Spleen (tissue), 11 donors: Measurements from ENCODE around the gene SMIM35. TPM values are rescaled to one million over a fixed set of nuclear protein-coding genes. Genes with fewer than 3 reads are reported as not detected.
A peak's percentile ranks its signal among the peaks of the same experiment; 100 is the strongest.

ENCODE experiments used
- DNase-seq: peaks from one replicate; pipeline ENCODE4 v3.0.0-alpha.2; 2020
- H3K27ac ChIP-seq, 8 donors: fragments of 200-600 bp; sonication (generic) in 7 of 8; 1 replicate in 4 of 8; 2 replicates in 4 of 8; pipeline versions ENCODE4 v1.5.0 to v1.8.0; 2016 to 2021; ENCODE audit warnings: inconsistent platforms in 4 of 8, mild to moderate bottlenecking in 4 of 8, moderate library complexity in 1 of 8
- H3K27me3 ChIP-seq, 7 donors: fragments of 200-600 bp; sonication (generic) in 6 of 7; replicated peaks in 1 of 7; 1 replicate in 4 of 7; 2 replicates in 3 of 7; pipeline versions ENCODE4 v1.5.0 to v1.8.0; 2016 to 2021; ENCODE audit warnings: inconsistent platforms in 3 of 7, mild to moderate bottlenecking in 1 of 7
- H3K36me3 ChIP-seq, 6 donors: fragments of 200-600 bp; sonication (generic) in 5 of 6; 1 replicate in 4 of 6; 2 replicates in 2 of 6; pipeline versions ENCODE4 v1.5.0 to v1.8.0; 2016 to 2021; ENCODE audit warnings: inconsistent platforms in 2 of 6
- H3K4me1 ChIP-seq, 6 donors: fragments of 200-600 bp; sonication (generic) in 5 of 6; 1 replicate in 3 of 6; 2 replicates in 3 of 6; pipeline versions ENCODE4 v1.5.0 to v1.8.0; 2016 to 2021; ENCODE audit warnings: inconsistent platforms in 3 of 6
- H3K4me3 ChIP-seq, 8 donors: fragments of 200-600 bp; sonication (generic) in 7 of 8; 1 replicate in 4 of 8; 2 replicates in 4 of 8; pipeline versions ENCODE4 v1.5.0 to v1.8.0; 2016 to 2021; ENCODE audit warnings: inconsistent platforms in 4 of 8, mild to moderate bottlenecking in 4 of 8, moderate library complexity in 2 of 8
- H3K9me3 ChIP-seq, 8 donors: fragments of 200-600 bp; sonication (generic) in 7 of 8; 1 replicate in 4 of 8; 2 replicates in 4 of 8; pipeline versions ENCODE4 v1.5.0 to v1.8.0; 2016 to 2021; ENCODE audit warnings: inconsistent platforms in 4 of 8
- POLR2A ChIP-seq, 3 donors: fragments of 450-650 bp; IDR thresholded peaks; one replicate each; pipeline ENCODE4 v1.5.1; 2017; ENCODE audit warnings: antibody characterized with exemption in 3 of 3, mild to moderate bottlenecking in 1 of 3
- POLR2AphosphoS5 ChIP-seq, 3 donors: sonication (generic); formaldehyde crosslinking; IDR thresholded peaks; one replicate each; pipeline ENCODE4 v1.5.1; 2017; ENCODE audit warnings: antibody characterized with exemption in 3 of 3
- WGBS, 5 donors: extraction: QIAGEN DNeasy Blood & Tissue Kit in 3 of 5; methylation state at CpG; one replicate each; pipeline versions ENCODE4 v1.1.5 to v1.1.7; 2013 to 2018; 5-methylcytosine and 5-hydroxymethylcytosine counted together
- intact Hi-C: fragments of 100-400 bp; cut with DNase I; formaldehyde crosslinking; loops from one replicate; pipeline ENCODE4 v1.15.0; 2023; ENCODE audit warnings: low total_unique reads
- polyA plus RNA-seq, 3 donors: library from polyadenylated mRNA; stranded (reverse); fragments of 200-250 nt; gene quantifications; one replicate each; pipeline ENCODE4 v1.2.1, GENCODE V29; 2013
- total RNA-seq, 7 donors: library from RNA; depleted of rRNA in 3 of 7; stranded (reverse); fragments of >200 nt in 3 of 7; fragmentation: NEBNext Ultra II Directional in 4 of 7; extraction: Animal tissue kit (Norgen Biotek cat#: 25700) in 4 of 7; gene quantifications; one replicate each; pipeline versions ENCODE4 v1.1.0 to v1.2.1, GENCODE V29; 2016 to 2021
- TF ChIP-seq, protein P1 (sequence below), 11 experiments: fragments of 200-600 bp in 7 of 11; fragments of 450-650 bp in 4 of 11; sonication (generic) in 4 of 11; IDR thresholded peaks in 8 of 11; conservative IDR thresholded peaks in 3 of 11; 1 replicate in 7 of 11; 2 replicates in 4 of 11; pipeline versions ENCODE4 v1.4.0 to v1.8.0; 2016 to 2021; ENCODE audit warnings: antibody characterized with exemption in 11 of 11, inconsistent platforms in 4 of 11, mild to moderate bottlenecking in 1 of 11
- donor health status: healthy with polysubstance abuse.
- donor health status: DM: no; HTN: no; CAD: no; lungs with moderate emphysema.
- donor health status: DM: no; HTN: no; CAD: no.
- donor health status: Bipolar disorder and iron deficiency.
- donor health status: healthy.
- donor health status: DM: no; HTN: no; CAD: no.
- donor health status: DM: yes; HTN: yes; CAD: no.

Gene SMIM35
- total and polyA plus RNA-seq, 10 donors = 0.16 to 1.3 (median 0.39) TPM

- Histone ChIP-seq H3K36me3 (no peaks in the 10 kb centered on the region), H3K9me3 (peaks cover 0 to 5% (median 0%) of the 10 kb centered on the region in 8 donors), H3K4me1 (peaks cover 55 to 100% (median 95%) of the 10 kb centered on the region in 6 donors), H3K27ac (peak overlapping the region in 7 of 8 donors; percentile 57 to 98 (median 95)), H3K4me3 (no peak overlapping the region), H3K27me3 (no peaks in the 10 kb centered on the region)
- TF ChIP-seq POLR2A (IDR thresholded peaks at IDR 0.05) (no peak), POLR2AphosphoS5 (IDR thresholded peaks at IDR 0.05) (peak in 2 of 3 donors; percentile 12 to 44)
- intact Hi-C loops = no loop called here
- DNase-seq = no peak
- WGBS, 5 donors = 67 to 83% (median 77%) methylated on average over 4 of the region's 4 CpGs
Measured at GRCh38 chr11:118006153-118006534, 80.6 kb downstream of the SMIM35 start.

GRCh38 chr11:118005224-118006152 lies 81.3 kb downstream of the SMIM35 start:
- TF ChIP-seq POLR2AphosphoS5 (IDR thresholded peaks at IDR 0.05) (peak in 1 of 3 donors; percentile 17), POLR2A (IDR thresholded peaks at IDR 0.05) (no peak)
- WGBS, 5 donors = 85 to 87% (median 86%) methylated on average over 9 to 12 of the region's 12 CpGs
- intact Hi-C loops = no loop called here
- Histone ChIP-seq H3K27ac (peak overlapping the region in 7 of 8 donors; percentile 57 to 98 (median 95)), H3K9me3 (peaks cover 0 to 5% (median 0%) of the 10 kb centered on the region in 8 donors), H3K36me3 (peaks cover 0 to 5% (median under 1%) of the 10 kb centered on the region in 6 donors), H3K4me3 (no peak overlapping the region), H3K27me3 (no peaks in the 10 kb centered on the region), H3K4me1 (peaks cover 58 to 100% (median 95%) of the 10 kb centered on the region in 6 donors)
- no peak for DNase-seq

DNA sequence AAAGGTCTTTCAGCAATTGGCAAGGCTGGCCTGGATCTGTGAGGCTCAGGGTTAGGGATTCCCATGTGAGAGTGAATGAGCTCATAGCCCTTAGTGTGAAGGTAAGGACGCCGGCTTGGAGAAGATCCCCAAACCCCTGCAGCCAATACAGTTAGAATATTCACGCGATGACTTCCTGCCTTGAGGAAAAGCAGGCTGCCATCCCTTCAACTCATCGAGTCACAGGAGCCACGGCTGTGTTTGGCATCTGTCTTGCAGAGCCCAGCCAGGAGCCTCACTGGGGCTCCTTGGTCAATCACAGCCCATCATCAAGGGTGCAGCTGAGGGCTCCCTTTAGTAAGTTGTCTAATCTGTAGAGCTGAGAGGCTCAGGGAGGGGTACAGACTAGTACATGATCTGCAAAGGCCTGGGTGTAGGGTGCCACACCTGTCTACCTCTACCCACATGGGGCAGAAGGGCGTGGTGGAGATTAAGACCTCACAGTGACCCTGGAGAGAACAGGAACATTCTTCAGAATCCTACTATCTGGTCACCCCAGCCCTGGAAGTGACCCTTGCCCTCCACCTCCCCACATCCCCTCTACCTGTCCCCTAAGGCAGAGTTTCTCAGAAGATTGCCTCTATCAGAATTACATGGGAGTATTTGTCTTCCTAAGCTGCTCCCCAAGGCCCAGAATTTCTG lies 82.1 kb downstream of the SMIM35 start:
- 91 to 94% (median 93%) methylated on average over 6 to 7 of the region's 7 CpGs for WGBS, 5 donors
- Histone ChIP-seq H3K27me3 (no peaks in the 10 kb centered on the region), H3K9me3 (peaks cover 0 to 5% (median 0%) of the 10 kb centered on the region in 8 donors), H3K4me1 (peaks cover 51 to 100% (median 94%) of the 10 kb centered on the region in 6 donors), H3K4me3 (no peak overlapping the region), H3K27ac (peak overlapping the region in 7 of 8 donors; percentile 32 to 98 (median 95)), H3K36me3 (peaks cover 0 to 13% (median 7%) of the 10 kb centered on the region in 6 donors)
- no peak for DNase-seq
- TF ChIP-seq, protein P1, sequence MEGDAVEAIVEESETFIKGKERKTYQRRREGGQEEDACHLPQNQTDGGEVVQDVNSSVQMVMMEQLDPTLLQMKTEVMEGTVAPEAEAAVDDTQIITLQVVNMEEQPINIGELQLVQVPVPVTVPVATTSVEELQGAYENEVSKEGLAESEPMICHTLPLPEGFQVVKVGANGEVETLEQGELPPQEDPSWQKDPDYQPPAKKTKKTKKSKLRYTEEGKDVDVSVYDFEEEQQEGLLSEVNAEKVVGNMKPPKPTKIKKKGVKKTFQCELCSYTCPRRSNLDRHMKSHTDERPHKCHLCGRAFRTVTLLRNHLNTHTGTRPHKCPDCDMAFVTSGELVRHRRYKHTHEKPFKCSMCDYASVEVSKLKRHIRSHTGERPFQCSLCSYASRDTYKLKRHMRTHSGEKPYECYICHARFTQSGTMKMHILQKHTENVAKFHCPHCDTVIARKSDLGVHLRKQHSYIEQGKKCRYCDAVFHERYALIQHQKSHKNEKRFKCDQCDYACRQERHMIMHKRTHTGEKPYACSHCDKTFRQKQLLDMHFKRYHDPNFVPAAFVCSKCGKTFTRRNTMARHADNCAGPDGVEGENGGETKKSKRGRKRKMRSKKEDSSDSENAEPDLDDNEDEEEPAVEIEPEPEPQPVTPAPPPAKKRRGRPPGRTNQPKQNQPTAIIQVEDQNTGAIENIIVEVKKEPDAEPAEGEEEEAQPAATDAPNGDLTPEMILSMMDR (IDR thresholded peaks at IDR 0.05 in 8 of 11, conservative IDR thresholded peaks at IDR 0.05 in 3 of 11) = no peak
- TF ChIP-seq POLR2A (IDR thresholded peaks at IDR 0.05) = no peak
- intact Hi-C loops = no loop called here

GRCh38 chr11:118003456-118003855 lies 83.3 kb downstream of the SMIM35 start:
- Histone ChIP-seq H3K27ac (peak overlapping the region; percentile 67 to 98 (median 90)), H3K4me1 (peaks cover 43 to 100% (median 93%) of the 10 kb centered on the region in 6 donors), H3K27me3 (no peaks in the 10 kb centered on the region), H3K4me3 (peak overlapping the region in 1 of 8 donors; percentile 37), H3K9me3 (peaks cover 0 to 5% (median 0%) of the 10 kb centered on the region in 8 donors), H3K36me3 (peaks cover 0 to 26% (median 19%) of the 10 kb centered on the region in 6 donors)
- TF ChIP-seq, protein P1 (IDR thresholded peaks at IDR 0.05 in 8 of 11, conservative IDR thresholded peaks at IDR 0.05 in 3 of 11) = no peak
- no peak for TF ChIP-seq POLR2AphosphoS5 (IDR thresholded peaks at IDR 0.05)
- TF ChIP-seq POLR2A (IDR thresholded peaks at IDR 0.05) = no peak
- no peak for DNase-seq
- intact Hi-C loops = no loop called here
- WGBS, 5 donors = 55 to 78% (median 63%) methylated on average over 4 of the region's 4 CpGs
